PFSK-1 (cell line): ENCODE measurements around the gene GPRIN2.

ENCODE experiments used
- POLR2AphosphoS5 ChIP-seq: IDR thresholded peaks from 2 replicates; pipeline ENCODE4 v1.6.1; 2012; ENCODE audit warnings: low read depth, mild to moderate bottlenecking, control low read depth, low read length, moderate library complexity
- REST ChIP-seq, 2 experiments: IDR thresholded peaks; 2 replicates each; pipeline versions ENCODE4 v1.6.1 to v1.8.0; 2011 to 2012; ENCODE audit warnings: low read depth in 2 of 2, low read length in 2 of 2, control low read depth in 1 of 2, inconsistent platforms in 1 of 2, mild to moderate bottlenecking in 1 of 2, moderate library complexity in 1 of 2; ENCODE audit not compliant: insufficient read depth in 1 of 2
- SIN3A ChIP-seq: IDR thresholded peaks from 2 replicates; pipeline ENCODE4 v1.6.1; 2012; ENCODE audit warnings: mild to moderate bottlenecking, low read length, moderate library complexity, borderline replicate concordance; ENCODE audit not compliant: insufficient read depth
- TAF1 ChIP-seq: IDR thresholded peaks from 2 replicates; pipeline ENCODE4 v1.6.1; 2012; ENCODE audit warnings: low read length, control low read depth, borderline replicate concordance; ENCODE audit not compliant: insufficient read depth

- no peak for TF ChIP-seq POLR2AphosphoS5
- TF ChIP-seq TAF1 = no peak
- TF ChIP-seq REST (IDR thresholded peaks at IDR 0.05; ENCODE audit: insufficient read depth in 1 of 2, low read depth in 2 of 2, low read length in 2 of 2) = no peak
- no peak for TF ChIP-seq SIN3A
Measured at GRCh38 chr10:46541735-46542566, 14.5 kb downstream of the GPRIN2 start.
